Measurements from ENCODE around the gene NTMT1.

NTMT1 gene

GRCh38 chr9:129637673-129638439, 11.9 kb downstream of the NTMT1 start:
- no peak for DNase-seq

DNA sequence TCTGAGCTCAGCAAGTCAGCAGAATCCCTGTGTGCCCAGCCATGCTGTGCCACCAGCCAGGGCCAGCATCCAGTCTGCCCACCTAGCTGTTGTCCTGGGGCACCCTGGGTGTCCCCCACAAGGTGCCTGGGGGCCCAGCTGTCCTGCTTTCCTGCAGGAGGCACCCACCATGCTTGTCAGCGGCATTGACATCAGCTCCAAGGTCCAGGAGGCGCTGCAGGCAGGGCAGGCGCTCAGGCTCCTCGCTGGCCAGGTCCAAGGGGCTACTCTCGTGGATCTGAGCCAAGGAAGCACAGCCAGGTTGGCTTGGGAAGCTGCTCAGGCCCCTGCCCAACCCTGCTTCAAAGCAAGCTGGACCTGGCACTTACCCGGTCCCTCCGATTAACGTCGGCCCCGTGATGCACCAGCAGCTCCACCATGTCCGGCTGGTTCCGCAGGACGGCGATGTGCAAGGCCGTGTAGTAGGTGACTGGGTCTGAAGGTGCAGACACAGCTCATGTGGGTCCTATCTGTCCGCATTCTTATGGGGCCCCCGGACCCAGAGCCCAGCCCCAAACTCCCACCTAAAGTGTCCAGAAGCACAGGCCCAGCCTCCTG, 13.2 kb downstream of the NTMT1 start:
- DNase-seq = no peak

DNA sequence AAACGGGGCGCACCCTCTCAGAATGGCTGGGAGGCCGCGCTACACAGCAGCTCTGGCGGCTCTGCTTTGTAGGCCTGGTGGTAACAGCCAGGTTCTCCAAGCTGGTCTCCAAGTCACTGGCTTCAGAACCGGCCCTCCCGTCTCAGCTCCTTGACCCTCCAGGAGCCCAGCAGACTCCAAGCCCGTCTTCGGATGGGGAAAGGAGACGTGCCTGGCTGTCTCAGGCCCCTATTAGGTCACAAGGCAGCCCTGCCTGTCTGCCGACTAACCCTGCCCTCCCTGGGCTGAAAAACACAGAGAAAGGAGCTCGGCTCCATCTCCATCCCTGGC, 13.8 kb downstream of the NTMT1 start:
- DNase-seq = no peak

GRCh38 chr9:129640086-129640870, 14.3 kb downstream of the NTMT1 start:
- DNase-seq = no peak

GRCh38 chr9:129640871-129641749, 15.1 kb downstream of the NTMT1 start:
- DNase-seq = no peak

GRCh38 chr9:129641750-129642585, 16.0 kb downstream of the NTMT1 start, which contains the start of gene ASB6:
Gene ASB6, minus strand, starts transcription at chr9:129642151. Its CDS starts 152 bp downstream, at chr9:129641999.
- DNase-seq = peak; percentile 100

GRCh38 chr9:129643706-129644105, 17.7 kb downstream of the NTMT1 start:
- no peak for DNase-seq

DNA sequence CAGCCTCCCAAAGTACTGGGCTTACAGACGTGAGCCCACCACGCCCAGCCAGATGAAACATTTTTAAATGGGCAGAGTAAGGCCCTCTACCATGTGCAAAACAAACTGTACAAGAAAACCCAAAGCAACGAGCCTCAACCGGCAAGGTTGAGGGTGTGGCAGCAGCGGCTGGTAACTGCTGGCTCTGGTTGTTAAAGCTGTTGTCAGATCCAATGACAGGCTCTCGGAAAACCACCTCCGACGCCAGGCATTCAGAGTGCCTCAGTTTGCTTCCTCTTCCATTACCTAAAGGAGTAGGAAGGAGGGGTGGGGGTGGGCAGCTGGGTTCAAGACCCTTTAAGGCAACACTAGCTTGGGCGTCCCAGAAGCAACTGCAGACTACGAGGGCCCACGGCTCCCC, 18.4 kb downstream of the NTMT1 start:
- no peak for DNase-seq

- no peak for DNase-seq
These were observed 18.9 kb downstream of the NTMT1 start for GRCh38 chr9:129644902-129645301.

- DNase-seq = no peak
These were observed 20.3 kb downstream of the NTMT1 start for GRCh38 chr9:129646252-129646651.

- no peak for DNase-seq
These were observed 20.7 kb downstream of the NTMT1 start for GRCh38 chr9:129646654-129647053.

DNA sequence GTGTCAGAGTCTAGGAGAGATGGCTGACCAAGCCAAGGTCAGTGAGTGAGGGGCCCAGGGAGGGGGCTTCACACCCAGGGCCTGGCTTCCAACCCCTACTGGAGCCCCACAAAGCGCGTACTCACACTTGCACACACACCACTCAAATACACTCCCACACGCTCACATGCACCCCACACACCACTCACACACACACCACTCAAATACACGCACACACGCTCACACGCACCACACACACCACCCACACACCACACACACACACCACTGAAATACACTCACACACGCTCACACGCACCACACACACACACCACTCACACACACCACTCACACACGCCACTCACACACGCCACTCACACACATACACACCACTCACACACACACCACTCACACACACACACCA, 21.7 kb downstream of the NTMT1 start:
- DNase-seq = no peak

DNA sequence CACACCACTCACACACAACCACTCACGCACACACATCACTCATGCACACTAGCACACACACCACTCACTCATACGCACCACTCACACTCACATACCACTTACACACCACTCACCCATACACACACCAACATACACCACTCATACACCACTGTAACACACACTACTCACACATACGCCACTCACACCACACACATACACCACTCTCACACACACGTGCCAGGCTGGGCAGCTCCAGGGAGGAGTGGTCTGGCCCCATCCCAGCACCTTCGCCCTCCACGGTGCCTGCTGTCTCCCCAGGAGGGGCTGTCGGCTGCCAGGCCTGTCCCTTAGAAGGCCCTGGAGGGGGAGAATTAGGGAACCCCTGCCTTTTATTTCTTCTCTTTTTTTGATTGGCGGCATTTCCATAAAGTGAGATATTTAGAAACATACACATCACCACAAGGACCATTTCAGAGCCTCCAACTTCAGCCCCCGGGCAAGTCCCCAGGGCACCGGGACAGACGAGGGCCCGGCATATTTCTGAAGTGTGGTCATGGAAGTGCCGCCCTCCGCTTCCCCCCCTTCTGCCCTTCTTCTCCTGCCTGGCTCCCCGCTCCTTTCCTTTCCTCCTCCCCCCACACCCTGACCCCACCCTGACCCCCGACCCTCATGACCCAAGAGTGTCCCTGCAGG, 22.3 kb downstream of the NTMT1 start:
- DNase-seq = no peak

DNA sequence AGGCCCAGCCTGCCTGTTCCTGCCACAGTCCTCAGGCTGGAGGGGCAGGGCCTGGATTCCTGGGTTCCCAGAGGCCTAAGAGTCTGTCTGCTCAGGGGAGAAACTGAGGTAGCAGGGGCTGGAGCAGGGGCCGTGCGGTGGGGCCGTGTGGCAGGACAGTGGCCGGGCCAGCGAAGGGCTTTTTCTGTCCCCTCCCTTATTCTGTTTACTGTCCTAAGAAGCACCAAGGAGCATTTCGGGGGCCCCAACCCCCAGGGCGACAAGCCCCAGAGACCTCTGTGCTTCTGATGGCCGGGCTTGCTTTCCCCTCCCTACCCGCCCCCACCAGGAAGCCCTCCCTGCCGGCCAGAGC, 22.8 kb downstream of the NTMT1 start:
- DNase-seq = no peak

- DNase-seq = no peak
These were observed 24.0 kb downstream of the NTMT1 start for GRCh38 chr9:129649726-129650679.

DNA sequence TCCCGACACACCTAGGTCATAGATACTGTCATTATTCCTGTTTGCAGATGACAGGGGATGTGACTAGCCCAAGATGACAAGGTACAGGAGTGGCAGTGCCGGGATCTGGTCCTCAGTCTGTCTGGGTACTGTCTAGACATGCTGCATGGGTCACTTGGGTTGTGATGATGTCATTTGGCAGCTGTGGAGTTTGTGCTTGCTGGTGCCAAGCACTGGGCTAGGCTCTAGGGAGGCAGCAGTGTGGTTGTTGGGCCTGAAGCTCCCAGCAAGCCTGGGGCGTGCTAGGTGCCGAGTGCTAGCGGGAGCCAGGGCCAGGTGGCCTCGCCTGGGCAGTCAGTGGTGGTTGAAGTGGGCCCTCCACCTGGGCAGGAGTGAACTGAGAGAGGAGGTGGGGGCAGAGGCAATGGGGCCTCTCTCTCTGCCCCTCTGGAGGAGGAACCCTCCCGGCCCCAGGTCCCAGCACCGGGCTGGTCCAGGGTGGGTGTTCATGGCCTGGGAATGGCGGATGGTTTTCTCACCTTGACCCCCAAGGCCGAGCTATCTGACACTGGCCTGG, 24.8 kb downstream of the NTMT1 start:
- DNase-seq = no peak

DNA sequence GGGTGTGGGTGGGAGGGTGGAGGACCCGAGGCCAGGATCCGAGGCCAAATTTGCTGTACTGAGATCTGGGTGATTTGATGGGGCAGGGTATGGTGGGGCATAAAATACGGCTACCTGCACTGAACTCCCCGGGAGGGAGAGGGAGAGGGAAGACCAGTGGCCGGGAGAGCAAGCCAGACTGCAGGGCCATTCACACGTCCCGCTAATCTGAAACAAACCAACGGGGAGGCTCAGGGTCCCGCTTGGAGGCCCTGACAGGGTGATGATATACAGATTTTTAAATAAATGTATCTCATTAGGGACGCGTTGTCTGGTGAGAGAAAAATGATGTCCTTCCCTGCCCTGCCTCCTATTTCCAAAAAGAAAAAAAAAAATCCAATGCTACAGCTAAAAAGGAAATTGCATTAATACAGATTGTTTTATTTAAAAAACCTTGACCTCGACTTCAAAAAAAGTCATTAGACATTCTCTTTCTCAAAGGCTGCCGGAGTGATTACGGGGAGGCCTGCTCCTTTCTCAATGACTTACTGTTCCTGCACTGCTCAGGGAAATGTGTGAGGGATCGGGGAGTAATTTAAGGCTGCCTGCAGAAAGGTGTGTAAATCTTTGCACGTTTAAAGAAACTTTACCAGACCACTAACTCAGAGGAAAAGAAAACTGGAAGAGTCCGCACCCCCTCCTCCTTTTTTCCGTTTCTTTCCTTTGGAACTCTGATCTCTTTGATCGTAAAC, 28.0 kb downstream of the NTMT1 start:
- no peak for DNase-seq

DNA sequence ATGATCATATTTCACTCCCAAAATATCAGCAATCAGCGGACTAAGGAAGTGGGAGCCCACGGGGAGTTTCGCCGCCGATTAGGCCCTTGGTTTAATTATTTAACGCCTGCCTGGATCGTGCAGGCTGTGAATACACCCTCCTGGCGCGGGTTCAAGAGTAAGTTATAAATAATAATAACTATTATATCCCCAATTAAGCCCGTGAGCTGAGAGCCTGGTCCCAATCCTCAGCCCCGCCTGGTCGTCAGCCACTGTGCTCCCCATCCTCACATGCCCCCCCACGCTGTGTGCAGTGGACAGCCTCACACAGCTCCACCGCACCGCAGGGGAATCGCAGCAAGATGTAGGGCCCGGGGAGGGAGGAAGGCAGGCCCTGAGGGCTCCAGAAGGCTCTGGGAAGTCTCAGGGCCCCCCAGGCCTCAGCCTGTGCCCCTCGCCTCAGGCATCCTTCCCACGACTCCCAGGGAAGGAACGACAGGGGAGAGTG, 28.6 kb downstream of the NTMT1 start:
- DNase-seq = no peak

GRCh38 chr9:129655154-129655553, 29.2 kb downstream of the NTMT1 start:
- no peak for DNase-seq
